Thyroid gland (tissue), 4 donors: ENCODE data around the gene MACC1. TPM values are rescaled to one million over a fixed set of nuclear protein-coding genes. Genes with fewer than 3 reads are reported as not detected.

ENCODE experiments used
- DNase-seq, 2 donors: peaks; one replicate each; pipeline ENCODE4 v3.0.0-alpha.2; 2019
- H3K27ac ChIP-seq, 3 donors: fragments of 200-600 bp; sonication (generic); 1 replicate in 2 of 3; 2 replicates in 1 of 3; pipeline ENCODE4 v1.5.1; 2016 to 2019; ENCODE audit warnings: mild to moderate bottlenecking in 1 of 3, moderate library complexity in 1 of 3
- H3K27me3 ChIP-seq: fragments of 200-600 bp; sonication (generic); one replicate; pipeline ENCODE4 v1.5.1; 2019
- H3K36me3 ChIP-seq, 2 donors: fragments of 200-600 bp; sonication (generic); one replicate each; pipeline ENCODE4 v1.5.1; 2016 to 2019
- H3K4me1 ChIP-seq, 2 donors: fragments of 200-600 bp; sonication (generic); one replicate each; pipeline ENCODE4 v1.5.1; 2017 to 2019
- H3K4me3 ChIP-seq, 3 donors: fragments of 200-600 bp; sonication (generic); replicated peaks in 1 of 3; 1 replicate in 2 of 3; 2 replicates in 1 of 3; pipeline ENCODE4 v1.5.1; 2016; ENCODE audit warnings: mild to moderate bottlenecking in 1 of 3
- H3K9me3 ChIP-seq: fragments of 200-600 bp; sonication (generic); one replicate; pipeline ENCODE4 v1.5.1; 2017
- CTCF ChIP-seq, 6 experiments: fragments of 200-600 bp in 3 of 6; fragments of 450-650 bp in 3 of 6; sonication (generic) in 3 of 6; IDR thresholded peaks; one replicate each; pipeline ENCODE4 v1.5.1; 2016 to 2019; ENCODE audit warnings: antibody characterized with exemption in 6 of 6, mild to moderate bottlenecking in 2 of 6, inconsistent platforms in 1 of 6, moderate library complexity in 1 of 6
- POLR2A ChIP-seq, 2 donors: fragments of 450-650 bp; IDR thresholded peaks; one replicate each; pipeline ENCODE4 v1.6.1; 2017; ENCODE audit warnings: antibody characterized with exemption in 2 of 2, mild to moderate bottlenecking in 2 of 2, moderate library complexity in 1 of 2
- WGBS, 2 donors: methylation state at CpG; one replicate each; pipeline ENCODE4 v1.1.5; 2017; 5-methylcytosine and 5-hydroxymethylcytosine counted together
- intact Hi-C: fragments of 100-400 bp; cut with DNase I; formaldehyde crosslinking; loops from one replicate; pipeline ENCODE4 v1.15.1; 2023
- total RNA-seq, 4 donors: library from RNA; depleted of rRNA; stranded (reverse); fragments of >200 nt; gene quantifications; one replicate each; pipeline ENCODE4 v1.2.3, GENCODE V29; 2016

Gene MACC1
- total RNA-seq, 4 donors from 2014 or later = 2.6 to 7.7 (median 3.6) TPM

GRCh38 chr7:20241194-20241910 lies 24.2 kb upstream of the MACC1 start:
- 57 to 59% methylated on average over 3 of the region's 3 CpGs for WGBS, 2 donors
- H3K27ac ChIP-seq = no peak overlapping the region
- no peaks in the 10 kb centered on the region for H3K27me3 ChIP-seq
- peaks cover 9 to 13% of the 10 kb centered on the region in 2 donors for H3K4me1 ChIP-seq
- no peak overlapping the region for H3K4me3 ChIP-seq
- intact Hi-C loops = no loop called here
- no peak for DNase-seq
- no peaks in the 10 kb centered on the region for H3K36me3 ChIP-seq
- TF ChIP-seq POLR2A (IDR thresholded peaks at IDR 0.05) (no peak), CTCF (IDR thresholded peaks at IDR 0.05) (no peak)
- H3K9me3 ChIP-seq = no peaks in the 10 kb centered on the region

GRCh38 chr7:20240080-20240926 lies 23.1 kb upstream of the MACC1 start:
- TF ChIP-seq POLR2A (IDR thresholded peaks at IDR 0.05) = no peak
- TF ChIP-seq CTCF (IDR thresholded peaks at IDR 0.05) = no peak
- peaks cover 9 to 13% of the 10 kb centered on the region in 2 donors for H3K4me1 ChIP-seq
- DNase-seq = no peak
- H3K36me3 ChIP-seq = no peaks in the 10 kb centered on the region
- no peaks in the 10 kb centered on the region for H3K9me3 ChIP-seq
- no peaks in the 10 kb centered on the region for H3K27me3 ChIP-seq
- no peak overlapping the region for H3K4me3 ChIP-seq
- no peak overlapping the region for H3K27ac ChIP-seq
- intact Hi-C loops = no loop called here
- 91 to 95% methylated on average over 9 of the region's 9 CpGs for WGBS, 2 donors

GRCh38 chr7:20238754-20239324 lies 21.7 kb upstream of the MACC1 start:
- intact Hi-C loops = no loop called here
- no peaks in the 10 kb centered on the region for H3K9me3 ChIP-seq
- no peaks in the 10 kb centered on the region for H3K27me3 ChIP-seq
- WGBS, 2 donors = 81 to 89% methylated on average over 7 of the region's 7 CpGs
- peaks cover 9 to 13% of the 10 kb centered on the region in 2 donors for H3K4me1 ChIP-seq
- DNase-seq = no peak
- no peaks in the 10 kb centered on the region for H3K36me3 ChIP-seq
- H3K27ac ChIP-seq = no peak overlapping the region
- no peak for TF ChIP-seq POLR2A (IDR thresholded peaks at IDR 0.05)
- no peak overlapping the region for H3K4me3 ChIP-seq

- Histone ChIP-seq H3K4me1 (peaks cover 9 to 13% of the 10 kb centered on the region in 2 donors), H3K27me3 (no peaks in the 10 kb centered on the region), H3K9me3 (no peaks in the 10 kb centered on the region), H3K4me3 (no peak overlapping the region), H3K27ac (no peak overlapping the region), H3K36me3 (no peaks in the 10 kb centered on the region)
- 92% methylated on average over 7 of the region's 7 CpGs for WGBS, 2 donors
- TF ChIP-seq POLR2A (IDR thresholded peaks at IDR 0.05) (no peak), CTCF (IDR thresholded peaks at IDR 0.05) (no peak)
- no peak for DNase-seq
- intact Hi-C loops = no loop called here
Observed at GRCh38 chr7:20238194-20238753, 21.1 kb upstream of the MACC1 start.

- no peak for DNase-seq
- 81 to 86% methylated on average over 2 of the region's 2 CpGs for WGBS, 2 donors
- H3K4me3 ChIP-seq = no peak overlapping the region
- intact Hi-C loops = no loop called here
- H3K4me1 ChIP-seq = peaks cover 9 to 13% of the 10 kb centered on the region in 2 donors
- no peaks in the 10 kb centered on the region for H3K27me3 ChIP-seq
- TF ChIP-seq CTCF (IDR thresholded peaks at IDR 0.05) (no peak), POLR2A (IDR thresholded peaks at IDR 0.05) (no peak)
- H3K27ac ChIP-seq = no peak overlapping the region
- H3K9me3 ChIP-seq = no peaks in the 10 kb centered on the region
- no peaks in the 10 kb centered on the region for H3K36me3 ChIP-seq
Observed at GRCh38 chr7:20237464-20238193, 20.4 kb upstream of the MACC1 start.
